ENCODE data around the gene CRISP3.

- TF ChIP-seq CTCF (conservative IDR thresholded peaks at IDR 0.05) = no peak
- no peak for TF ChIP-seq ZFX (IDR thresholded peaks at IDR 0.05)
Observed at GRCh38 chr6:49766762-49767161, 22.6 kb upstream of the CRISP3 start.
